Stomach (tissue), 9 donors: ENCODE data around the gene MSN. TPM values are rescaled to one million over a fixed set of nuclear protein-coding genes. Genes with fewer than 3 reads are reported as not detected.

Experiments used
- DNase-seq, 2 donors: peaks; one replicate each; pipeline versions ENCODE4 v3.0.0 to v3.0.0-alpha.2; 2013 to 2019
- H3K27ac ChIP-seq, 5 donors: fragments of 200-600 bp in 4 of 5; sonication (generic) in 4 of 5; one replicate each; pipeline ENCODE4 v1.5.1; 2013 to 2019; ENCODE audit warnings: mild to moderate bottlenecking in 1 of 5, moderate library complexity in 1 of 5
- H3K27me3 ChIP-seq, 3 donors: fragments of 200-600 bp; sonication (generic); one replicate each; pipeline ENCODE4 v1.5.1; 2017 to 2019; ENCODE audit warnings: mixed run types in 1 of 3
- H3K36me3 ChIP-seq, 4 donors: fragments of 200-600 bp; sonication (generic); 1 replicate in 3 of 4; 2 replicates in 1 of 4; pipeline ENCODE4 v1.5.1; 2016 to 2019
- H3K4me1 ChIP-seq, 4 donors: fragments of 200-600 bp; sonication (generic); one replicate each; pipeline ENCODE4 v1.5.1; 2016 to 2019
- H3K4me3 ChIP-seq, 4 donors: fragments of 200-600 bp; sonication (generic) in 3 of 4; one replicate each; pipeline ENCODE4 v1.5.1; 2016 to 2019; ENCODE audit warnings: mild to moderate bottlenecking in 1 of 4
- H3K9me3 ChIP-seq, 4 donors: fragments of 200-600 bp; sonication (generic); one replicate each; pipeline ENCODE4 v1.5.1; 2016 to 2019
- EP300 ChIP-seq: sonication (generic); formaldehyde crosslinking; IDR thresholded peaks from one replicate; pipeline ENCODE4 v1.6.1; 2017; ENCODE audit warnings: antibody characterized with exemption
- POLR2A ChIP-seq, 4 donors: fragments of 450-650 bp; IDR thresholded peaks; one replicate each; pipeline ENCODE4 v1.6.1; 2016; ENCODE audit warnings: antibody characterized with exemption in 4 of 4, control low read depth in 2 of 4, mild to moderate bottlenecking in 1 of 4, moderate library complexity in 1 of 4
- POLR2AphosphoS5 ChIP-seq, 3 donors: sonication (generic); formaldehyde crosslinking; IDR thresholded peaks; one replicate each; pipeline ENCODE4 v1.6.1; 2016; ENCODE audit warnings: antibody characterized with exemption in 3 of 3
- WGBS, 5 donors: extraction: QIAGEN DNeasy Blood & Tissue Kit in 3 of 5; methylation state at CpG; one replicate each; pipeline versions ENCODE4 v1.1.5 to v1.1.7; 2013 to 2018; 5-methylcytosine and 5-hydroxymethylcytosine counted together
- intact Hi-C: fragments of 100-400 bp; cut with DNase I; formaldehyde crosslinking; loops from one replicate; pipeline ENCODE4 v1.15.1; 2023; ENCODE audit warnings: low total_unique reads
- polyA plus RNA-seq, 3 donors: library from polyadenylated mRNA; stranded (reverse); fragments of 200-250 nt; gene quantifications; one replicate each; pipeline ENCODE4 v1.2.3, GENCODE V29; 2013
- total RNA-seq, 5 donors: library from RNA; depleted of rRNA; stranded (reverse); fragments of >200 nt; gene quantifications; one replicate each; pipeline versions ENCODE4 v1.1.0 to v1.2.3, GENCODE V29; 2014 to 2016
- TF ChIP-seq, protein P1 (sequence below), 7 experiments: fragments of 450-650 bp in 4 of 7; fragments of 200-600 bp in 3 of 7; sonication (generic) in 3 of 7; IDR thresholded peaks; one replicate each; pipeline ENCODE4 v1.5.1; 2016 to 2019; ENCODE audit warnings: antibody characterized with exemption in 7 of 7, control low read depth in 2 of 7, mild to moderate bottlenecking in 1 of 7
- donor health status: healthy with polysubstance abuse.
- donor health status: Bipolar disorder and iron deficiency.
- donor health status: healthy.

MSN gene
- total and polyA plus RNA-seq, 8 donors = 50.0 to 90.2 (median 73.1) TPM

DNA sequence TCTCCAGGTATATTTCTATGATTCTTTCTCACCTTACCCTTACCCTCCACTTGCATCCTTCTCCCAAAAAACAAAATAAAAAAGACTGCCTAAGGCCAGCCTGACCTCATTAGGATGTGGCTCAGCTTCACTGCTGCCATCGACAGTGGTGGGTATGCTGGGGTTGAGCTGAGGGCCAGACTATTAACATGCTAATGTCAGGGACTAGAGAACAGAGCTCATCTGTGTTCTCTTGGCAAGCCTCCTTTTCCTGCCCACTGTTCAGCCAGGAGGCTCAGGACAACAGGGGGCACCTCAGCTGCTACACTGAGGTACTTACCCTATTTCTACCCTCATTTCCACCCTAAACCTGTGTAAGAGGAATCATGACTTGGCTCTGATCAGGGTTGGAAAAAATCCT is 59.3 kb downstream of the MSN start:
- Histone ChIP-seq H3K4me1 (peaks cover 0 to 20% (median 3%) of the 10 kb centered on the region in 4 donors), H3K36me3 (peaks cover 0 to 46% (median 34%) of the 10 kb centered on the region in 4 donors), H3K9me3 (peaks cover 0 to 14% (median 4%) of the 10 kb centered on the region in 4 donors), H3K27me3 (no peaks in the 10 kb centered on the region), H3K4me3 (no peak overlapping the region), H3K27ac (no peak overlapping the region)
- WGBS, 5 donors = 50 to 73% (median 57%) methylated on average over 1 of the region's 1 CpG
- no peak for DNase-seq
- intact Hi-C loops = no loop called here
- no peak for TF ChIP-seq EP300
- no peak for TF ChIP-seq POLR2AphosphoS5 (IDR thresholded peaks at IDR 0.05)
- TF ChIP-seq, protein P1, sequence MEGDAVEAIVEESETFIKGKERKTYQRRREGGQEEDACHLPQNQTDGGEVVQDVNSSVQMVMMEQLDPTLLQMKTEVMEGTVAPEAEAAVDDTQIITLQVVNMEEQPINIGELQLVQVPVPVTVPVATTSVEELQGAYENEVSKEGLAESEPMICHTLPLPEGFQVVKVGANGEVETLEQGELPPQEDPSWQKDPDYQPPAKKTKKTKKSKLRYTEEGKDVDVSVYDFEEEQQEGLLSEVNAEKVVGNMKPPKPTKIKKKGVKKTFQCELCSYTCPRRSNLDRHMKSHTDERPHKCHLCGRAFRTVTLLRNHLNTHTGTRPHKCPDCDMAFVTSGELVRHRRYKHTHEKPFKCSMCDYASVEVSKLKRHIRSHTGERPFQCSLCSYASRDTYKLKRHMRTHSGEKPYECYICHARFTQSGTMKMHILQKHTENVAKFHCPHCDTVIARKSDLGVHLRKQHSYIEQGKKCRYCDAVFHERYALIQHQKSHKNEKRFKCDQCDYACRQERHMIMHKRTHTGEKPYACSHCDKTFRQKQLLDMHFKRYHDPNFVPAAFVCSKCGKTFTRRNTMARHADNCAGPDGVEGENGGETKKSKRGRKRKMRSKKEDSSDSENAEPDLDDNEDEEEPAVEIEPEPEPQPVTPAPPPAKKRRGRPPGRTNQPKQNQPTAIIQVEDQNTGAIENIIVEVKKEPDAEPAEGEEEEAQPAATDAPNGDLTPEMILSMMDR (IDR thresholded peaks at IDR 0.05) = no peak
- no peak for TF ChIP-seq POLR2A (IDR thresholded peaks at IDR 0.05)

GRCh38 chrX:65731684-65732289 is 64.3 kb downstream of the MSN start:
- H3K9me3 ChIP-seq = no peaks in the 10 kb centered on the region
- TF ChIP-seq POLR2AphosphoS5 (IDR thresholded peaks at IDR 0.05) (no peak), EP300 (no peak), POLR2A (IDR thresholded peaks at IDR 0.05) (no peak)
- TF ChIP-seq, protein P1 (IDR thresholded peaks at IDR 0.05) = no peak
- no peaks in the 10 kb centered on the region for H3K4me1 ChIP-seq
- H3K27ac ChIP-seq = no peak overlapping the region
- intact Hi-C loops = no loop called here
- no peak overlapping the region for H3K4me3 ChIP-seq
- peaks cover 8 to 91% (median 81%) of the 10 kb centered on the region in 4 donors for H3K36me3 ChIP-seq
- no peaks in the 10 kb centered on the region for H3K27me3 ChIP-seq
- WGBS, 5 donors = 81 to 87% (median 86%) methylated on average over 1 of the region's 1 CpG
- DNase-seq = no peak

GRCh38 chrX:65740909-65741308 is 73.5 kb downstream of the MSN start:
- intact Hi-C loops = no loop called here
- DNase-seq = no peak
- no peak overlapping the region for H3K4me3 ChIP-seq
- TF ChIP-seq POLR2AphosphoS5 (IDR thresholded peaks at IDR 0.05) = no peak
- TF ChIP-seq, protein P1 (IDR thresholded peaks at IDR 0.05) = no peak
- no peak overlapping the region for H3K27ac ChIP-seq
- H3K27me3 ChIP-seq = no peaks in the 10 kb centered on the region
- H3K4me1 ChIP-seq = no peaks in the 10 kb centered on the region
- H3K9me3 ChIP-seq = no peaks in the 10 kb centered on the region
- H3K36me3 ChIP-seq = peaks cover 13 to 67% (median 65%) of the 10 kb centered on the region in 4 donors

DNA sequence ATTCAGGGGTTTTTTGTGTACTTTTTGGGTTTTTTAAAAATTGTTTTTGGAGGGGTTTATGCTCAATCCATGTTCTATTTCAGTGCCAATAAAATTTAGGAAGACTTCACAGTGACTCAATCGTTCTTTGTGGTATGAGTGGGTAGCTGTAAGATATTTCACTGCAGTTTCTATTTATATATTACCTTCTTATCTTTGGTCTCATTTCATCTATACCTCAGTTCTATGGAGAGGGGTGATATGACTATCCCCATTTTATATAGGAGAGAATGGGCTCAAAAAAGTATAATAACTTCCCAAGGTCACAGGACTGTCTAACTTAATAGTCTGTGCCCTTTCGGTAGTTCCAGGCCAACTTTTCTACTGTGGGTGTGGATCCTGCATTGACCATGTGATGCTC is 74.4 kb downstream of the MSN start:
- H3K27me3 ChIP-seq = no peaks in the 10 kb centered on the region
- H3K9me3 ChIP-seq = no peaks in the 10 kb centered on the region
- H3K4me1 ChIP-seq = no peaks in the 10 kb centered on the region
- peaks cover 9 to 58% (median 55%) of the 10 kb centered on the region in 4 donors for H3K36me3 ChIP-seq
- no peak for TF ChIP-seq EP300
- no peak for TF ChIP-seq POLR2AphosphoS5 (IDR thresholded peaks at IDR 0.05)
- no peak for TF ChIP-seq POLR2A (IDR thresholded peaks at IDR 0.05)
- TF ChIP-seq, protein P1 (IDR thresholded peaks at IDR 0.05) = no peak
- no peak overlapping the region for H3K4me3 ChIP-seq
- intact Hi-C loops = no loop called here
- 67 to 79% (median 75%) methylated on average over 2 of the region's 2 CpGs for WGBS, 5 donors
- no peak for DNase-seq
- no peak overlapping the region for H3K27ac ChIP-seq
